HepG2 (cell line): ENCODE results near the gene YIF1A. TPM values are rescaled to one million over a fixed set of nuclear protein-coding genes. Genes with fewer than 3 reads are reported as not detected.

Source experiments
- ATAC-seq: fragments of 200-7000 bp; cut with Tn5 transposase; 3 replicates; pipeline ENCODE4 v1.9.1; 2020; ENCODE audit warnings: mild to moderate bottlenecking, moderate library complexity
- BruUV-seq: library from RNA; stranded (reverse); fragments of 400-500 nt; replicated peaks from 2 replicates; lab custom pipeline; 2021; lab: Mats Ljungman, UMichigan
- CTCF ChIA-PET: fragments of 300-600 bp; formaldehyde crosslinking; extraction: SDS; loops from one replicate; lab custom pipeline; 2021; ENCODE audit warnings: low total read pairs, inconsistent platforms, low intra/inter-chr PET ratio; lab: Yijun Ruan, JAX
- POLR2A ChIA-PET: fragments of 350-600 bp; sonication (Branson Sonifier 250); formaldehyde crosslinking; loops from one replicate; lab custom pipeline; 2020; ENCODE audit warnings: antibody characterized with exemption, inconsistent platforms; lab: Yijun Ruan, JAX
- DNase-seq: peaks from one replicate; pipeline ENCODE4 v3.0.0-alpha.2; 2015; ENCODE audit warnings: low spot score
- FAIRE-seq: peaks from 3 replicates; lab custom pipeline; 2011; peaks lifted over from hg19 to GRCh38; lab: Jason Lieb, UNC
- H2AFZ ChIP-seq: one replicate; pipeline ENCODE4 v1.6.1; 2011; ENCODE audit warnings: low read length, inconsistent platforms
- H3K27ac ChIP-seq: fragments of 300-600 bp; 3 replicates; pipeline ENCODE4 v1.8.0; 2011; ENCODE audit warnings: mixed run types, mild to moderate bottlenecking, mixed read lengths, low read length, inconsistent platforms; ENCODE audit not compliant: insufficient read depth; ENCODE audit errors: extremely low read length
- H3K27me3 ChIP-seq, 2 experiments: fragments of 200-600 bp in 1 of 2; 2 replicates in 1 of 2; 3 replicates in 1 of 2; pipeline versions ENCODE4 v1.6.0 to v1.8.0; 2011; ENCODE audit warnings: low read length in 2 of 2, mild to moderate bottlenecking in 2 of 2, moderate library complexity in 2 of 2, inconsistent platforms in 1 of 2; ENCODE audit not compliant: insufficient read depth in 2 of 2, control insufficient read depth in 1 of 2
- H3K36me3 ChIP-seq, 2 experiments: fragments of 200-600 bp in 1 of 2; replicated peaks in 1 of 2; 2 replicates in 1 of 2; 3 replicates in 1 of 2; pipeline versions ENCODE4 v1.5.1 to v1.8.0; 2011; ENCODE audit warnings: low read length in 2 of 2, inconsistent platforms in 1 of 2; ENCODE audit not compliant: insufficient read depth in 2 of 2, control insufficient read depth in 1 of 2
- H3K4me1 ChIP-seq: 2 replicates; pipeline ENCODE4 v1.5.1; 2012; ENCODE audit warnings: low read length, inconsistent platforms; ENCODE audit not compliant: insufficient read depth
- H3K4me2 ChIP-seq: 2 replicates; pipeline ENCODE4 v1.6.0; 2011; ENCODE audit warnings: low read depth, low read length, inconsistent platforms
- H3K4me3 ChIP-seq, 3 experiments: fragments of 200-600 bp in 1 of 3; sonication (generic), shearing (Covaris generic) in 1 of 3; replicated peaks in 1 of 3; 2 replicates each; pipeline ENCODE4 v1.5.1; 2011 to 2016; ENCODE audit warnings: low read length in 3 of 3, inconsistent platforms in 2 of 3, low read depth in 2 of 3, mild to moderate bottlenecking in 2 of 3, control low read depth in 1 of 3, mixed read lengths in 1 of 3; ENCODE audit not compliant: insufficient read depth in 1 of 3
- H3K79me2 ChIP-seq: one replicate; pipeline ENCODE4 v1.6.1; 2011; ENCODE audit warnings: low read length, inconsistent platforms; ENCODE audit not compliant: insufficient read depth
- H3K9ac ChIP-seq: 2 replicates; pipeline ENCODE4 v1.6.0; 2011; ENCODE audit warnings: mild to moderate bottlenecking, low read depth, low read length, inconsistent platforms; ENCODE audit not compliant: insufficient read depth
- H3K9me3 ChIP-seq: 2 replicates; pipeline ENCODE4 v1.5.1; 2012; ENCODE audit warnings: mild to moderate bottlenecking, low read length
- H4K20me1 ChIP-seq: 2 replicates; pipeline ENCODE4 v1.6.0; 2011; ENCODE audit warnings: inconsistent platforms, mild to moderate bottlenecking, low read length, moderate library complexity; ENCODE audit not compliant: insufficient read depth
- ATF3 ChIP-seq: sonication (generic); formaldehyde crosslinking; IDR thresholded peaks from 2 replicates; pipeline ENCODE4 v1.4.0; 2020; ENCODE audit warnings: missing genetic modification reagents
- IRF2 ChIP-seq: IDR thresholded peaks from 2 replicates; pipeline ENCODE4 v1.6.1; 2018; ENCODE audit warnings: missing genetic modification reagents, missing compliant biosample characterization
- ZBTB8A ChIP-seq: sonication (generic); formaldehyde crosslinking; IDR thresholded peaks from 2 replicates; pipeline ENCODE4 v1.4.0; 2020; ENCODE audit warnings: mild to moderate bottlenecking, low read depth, missing genetic modification reagents, borderline replicate concordance
- ZFP36L1 ChIP-seq: sonication (generic); formaldehyde crosslinking; IDR thresholded peaks from 2 replicates; pipeline ENCODE4 v1.8.0; 2022; ENCODE audit warnings: mild to moderate bottlenecking, missing genetic modification reagents, moderate library complexity
- ZNF331 ChIP-seq: sonication (generic); formaldehyde crosslinking; IDR thresholded peaks from 2 replicates; pipeline ENCODE4 v1.4.0; 2020; ENCODE audit warnings: missing genetic modification reagents
- ZNF629 ChIP-seq: sonication (generic); formaldehyde crosslinking; conservative IDR thresholded peaks from 2 replicates; pipeline ENCODE4 v1.5.0; 2020; ENCODE audit warnings: missing genetic modification reagents
- ZNF768 ChIP-seq: sonication (generic); formaldehyde crosslinking; IDR thresholded peaks from 2 replicates; pipeline ENCODE4 v1.4.0; 2020; ENCODE audit warnings: missing genetic modification reagents
- ZNF788 ChIP-seq: sonication (generic); formaldehyde crosslinking; IDR thresholded peaks from 2 replicates; pipeline ENCODE4 v1.5.0; 2020; ENCODE audit warnings: mild to moderate bottlenecking, missing genetic modification reagents, borderline replicate concordance
- ZNF792 ChIP-seq: IDR thresholded peaks from 2 replicates; pipeline ENCODE4 v1.6.1; 2016
- ZSCAN29 ChIP-seq: sonication (generic); formaldehyde crosslinking; conservative IDR thresholded peaks from 2 replicates; pipeline ENCODE4 v1.4.0; 2020; ENCODE audit warnings: mild to moderate bottlenecking, missing genetic modification reagents
- WGBS: methylation state at CpG from one replicate; pipeline ENCODE4 v1.1.6; 2017; ENCODE audit warnings: low lambda C conversion rate; 5-methylcytosine and 5-hydroxymethylcytosine counted together
- in situ Hi-C: cut with HindIII; loops from 2 replicates; pipeline ENCODE4 v1.10.0; 2017; ENCODE audit warnings: low pct_unique_long_range_greater_than_20kb; ENCODE audit not compliant: extremely low pct_ligation_motif_present
- intact Hi-C: fragments of 100-400 bp; cut with micrococcal nuclease; formaldehyde crosslinking; loops from one replicate; pipeline ENCODE4 v1.10.0; 2022; ENCODE audit not compliant: unreplicated experiment
- polyA plus RNA-seq, 8 experiments: library from polyadenylated mRNA; depleted of rRNA in 3 of 8; stranded (reverse) in 7 of 8; unstranded in 1 of 8; fragments of >200 nt; fragmentation: Illumina TruSeq in 4 of 8; extraction: Trizol in 4 of 8; gene quantifications; 2 replicates each; pipeline versions ENCODE4 v1.2.1 to v1.2.3, GENCODE V29; 2011 to 2016; ENCODE audit warnings: low read depth in 4 of 8, missing spikeins in 1 of 8, mixed read lengths in 1 of 8; ENCODE audit not compliant: insufficient read depth in 1 of 8
- total RNA-seq, 5 experiments: library from RNA; depleted of rRNA; stranded (reverse); fragments of >200 nt; fragmentation: Illumina TruSeq; extraction: Trizol; gene quantifications; 2 replicates each; pipeline ENCODE4 v1.2.3, GENCODE V29; 2016; ENCODE audit warnings: low read depth in 1 of 5
- TF ChIP-seq, protein P1 (sequence below): sonication (generic); formaldehyde crosslinking; IDR thresholded peaks from 2 replicates; pipeline ENCODE4 v1.4.0; 2020; ENCODE audit warnings: missing genetic modification reagents
- TF ChIP-seq, protein P2 (sequence below): fragments of 450-650 bp; IDR thresholded peaks from 2 replicates; pipeline ENCODE4 v1.6.1; 2017; ENCODE audit warnings: mild to moderate bottlenecking
- TF ChIP-seq, protein P3 (sequence below): sonication (generic); formaldehyde crosslinking; IDR thresholded peaks from 2 replicates; pipeline ENCODE4 v1.9.0; 2022; ENCODE audit warnings: low read depth, missing genetic modification reagents

YIF1A gene
- total and polyA plus RNA-seq, 2 of the 13 experiments (the other 11 are each of a cell fraction or from before 2014, with no cell fraction given) = 133 to 145 TPM

GRCh38 chr11:66293777-66294625, 5.1 kb upstream of the YIF1A start:
- BruUV-seq = no TSS peak
- intact Hi-C loops = no loop called here
- DNase-seq = no peak
- Histone ChIP-seq H3K27me3 (peaks cover 3 to 40% of the 10 kb centered on the region in 2 experiments; a peak in 4 of 5 replicates), H3K79me2 (no peaks in the 10 kb centered on the region), H3K4me2 (no peak overlapping the region)
- POLR2A ChIA-PET = no interaction called here
- WGBS = 52% methylated on average over 13 of the region's 30 CpGs
- ATAC-seq = no peak
- TF ChIP-seq ZSCAN29 (no peak), ZNF792 (no peak), ATF3 (CRISPR knock-in tag) (no peak), ZNF629 (CRISPR knock-in tag) (0 out of 2 replicates have a peak, but pooled peaks have one; percentile 43), ZBTB8A (CRISPR knock-in tag) (no peak), IRF2 (CRISPR knock-in tag) (no peak), ZFP36L1 (CRISPR knock-in tag) (no peak), ZNF331 (CRISPR knock-in tag) (no peak), ZNF768 (CRISPR knock-in tag) (peak; percentile 89), ZNF788 (CRISPR knock-in tag) (no peak)
- TF ChIP-seq, protein P1, sequence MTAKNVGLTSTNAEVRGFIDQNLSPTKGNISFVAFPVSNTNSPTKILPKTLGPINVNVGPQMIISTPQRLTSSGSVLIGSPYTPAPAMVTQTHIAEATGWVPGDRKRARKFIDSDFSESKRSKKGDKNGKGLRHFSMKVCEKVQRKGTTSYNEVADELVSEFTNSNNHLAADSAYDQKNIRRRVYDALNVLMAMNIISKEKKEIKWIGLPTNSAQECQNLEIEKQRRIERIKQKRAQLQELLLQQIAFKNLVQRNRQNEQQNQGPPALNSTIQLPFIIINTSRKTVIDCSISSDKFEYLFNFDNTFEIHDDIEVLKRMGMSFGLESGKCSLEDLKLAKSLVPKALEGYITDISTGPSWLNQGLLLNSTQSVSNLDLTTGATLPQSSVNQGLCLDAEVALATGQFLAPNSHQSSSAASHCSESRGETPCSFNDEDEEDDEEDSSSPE (CRISPR knock-in tag) = no peak
- TF ChIP-seq, protein P2, sequence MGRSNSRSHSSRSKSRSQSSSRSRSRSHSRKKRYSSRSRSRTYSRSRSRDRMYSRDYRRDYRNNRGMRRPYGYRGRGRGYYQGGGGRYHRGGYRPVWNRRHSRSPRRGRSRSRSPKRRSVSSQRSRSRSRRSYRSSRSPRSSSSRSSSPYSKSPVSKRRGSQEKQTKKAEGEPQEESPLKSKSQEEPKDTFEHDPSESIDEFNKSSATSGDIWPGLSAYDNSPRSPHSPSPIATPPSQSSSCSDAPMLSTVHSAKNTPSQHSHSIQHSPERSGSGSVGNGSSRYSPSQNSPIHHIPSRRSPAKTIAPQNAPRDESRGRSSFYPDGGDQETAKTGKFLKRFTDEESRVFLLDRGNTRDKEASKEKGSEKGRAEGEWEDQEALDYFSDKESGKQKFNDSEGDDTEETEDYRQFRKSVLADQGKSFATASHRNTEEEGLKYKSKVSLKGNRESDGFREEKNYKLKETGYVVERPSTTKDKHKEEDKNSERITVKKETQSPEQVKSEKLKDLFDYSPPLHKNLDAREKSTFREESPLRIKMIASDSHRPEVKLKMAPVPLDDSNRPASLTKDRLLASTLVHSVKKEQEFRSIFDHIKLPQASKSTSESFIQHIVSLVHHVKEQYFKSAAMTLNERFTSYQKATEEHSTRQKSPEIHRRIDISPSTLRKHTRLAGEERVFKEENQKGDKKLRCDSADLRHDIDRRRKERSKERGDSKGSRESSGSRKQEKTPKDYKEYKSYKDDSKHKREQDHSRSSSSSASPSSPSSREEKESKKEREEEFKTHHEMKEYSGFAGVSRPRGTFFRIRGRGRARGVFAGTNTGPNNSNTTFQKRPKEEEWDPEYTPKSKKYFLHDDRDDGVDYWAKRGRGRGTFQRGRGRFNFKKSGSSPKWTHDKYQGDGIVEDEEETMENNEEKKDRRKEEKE = no peak
- TF ChIP-seq, protein P3, sequence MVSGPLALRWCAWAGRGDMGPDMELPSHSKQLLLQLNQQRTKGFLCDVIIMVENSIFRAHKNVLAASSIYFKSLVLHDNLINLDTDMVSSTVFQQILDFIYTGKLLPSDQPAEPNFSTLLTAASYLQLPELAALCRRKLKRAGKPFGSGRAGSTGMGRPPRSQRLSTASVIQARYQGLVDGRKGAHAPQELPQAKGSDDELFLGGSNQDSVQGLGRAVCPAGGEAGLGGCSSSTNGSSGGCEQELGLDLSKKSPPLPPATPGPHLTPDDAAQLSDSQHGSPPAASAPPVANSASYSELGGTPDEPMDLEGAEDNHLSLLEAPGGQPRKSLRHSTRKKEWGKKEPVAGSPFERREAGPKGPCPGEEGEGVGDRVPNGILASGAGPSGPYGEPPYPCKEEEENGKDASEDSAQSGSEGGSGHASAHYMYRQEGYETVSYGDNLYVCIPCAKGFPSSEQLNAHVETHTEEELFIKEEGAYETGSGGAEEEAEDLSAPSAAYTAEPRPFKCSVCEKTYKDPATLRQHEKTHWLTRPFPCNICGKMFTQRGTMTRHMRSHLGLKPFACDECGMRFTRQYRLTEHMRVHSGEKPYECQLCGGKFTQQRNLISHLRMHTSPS (CRISPR knock-in tag) = no peak
- TF ChIP-seq, all 625 proteins: peak for 2
- no peak overlapping the region for H3K4me3 ChIP-seq
- CTCF ChIA-PET = no interaction called here
- peaks cover 36% of the 10 kb centered on the region for H3K4me1 ChIP-seq
- no peaks in the 10 kb centered on the region for H3K36me3 ChIP-seq
- no peaks in the 10 kb centered on the region for H3K9me3 ChIP-seq
- H4K20me1 ChIP-seq = no peaks in the 10 kb centered on the region
- no peak overlapping the region for H3K27ac ChIP-seq
- FAIRE-seq = no peak
- no peak overlapping the region for H3K9ac ChIP-seq
- in situ Hi-C loops = loop anchor here (5.0 kb wide), 1 partner anchor 33 kb away; no protein-coding TSS in a partner anchor
- no peak overlapping the region for H2AFZ ChIP-seq
